Activated naive CD4-positive, alpha-beta T cell treated with anti-CD3 and anti-CD28 coated beads, Interleukin-2, amount 50 U/mL, for 16 hours (primary cell): ENCODE data around the gene LRMDA.

ENCODE experiments used
- DNase-seq: peaks from one replicate; pipeline ENCODE4 v3.0.0-alpha.2; 2020

Gene LRMDA

GRCh38 chr10:75649466-75649865 lies 218.0 kb downstream of the LRMDA start:
- no peak for DNase-seq

GRCh38 chr10:75650648-75651047 lies 219.2 kb downstream of the LRMDA start:
- no peak for DNase-seq

GRCh38 chr10:75651417-75651816 lies 220.0 kb downstream of the LRMDA start:
- no peak for DNase-seq

- no peak for DNase-seq
Observed at GRCh38 chr10:75652146-75652740, 220.8 kb downstream of the LRMDA start.

GRCh38 chr10:75653761-75654160 lies 222.3 kb downstream of the LRMDA start:
- no peak for DNase-seq

GRCh38 chr10:75654171-75654771 lies 222.8 kb downstream of the LRMDA start:
- DNase-seq: no peak

- DNase-seq: no peak
Observed at GRCh38 chr10:75654772-75655171, 223.3 kb downstream of the LRMDA start.

GRCh38 chr10:75655791-75656451 lies 224.5 kb downstream of the LRMDA start:
- no peak for DNase-seq

GRCh38 chr10:75657351-75657750 lies 225.9 kb downstream of the LRMDA start:
- DNase-seq: no peak

- DNase-seq: no peak
Observed at GRCh38 chr10:75658036-75658435, 226.6 kb downstream of the LRMDA start.

GRCh38 chr10:75658496-75658895 lies 227.1 kb downstream of the LRMDA start:
- DNase-seq: no peak

GRCh38 chr10:75658915-75659314 lies 227.5 kb downstream of the LRMDA start:
- no peak for DNase-seq

GRCh38 chr10:75660823-75661222 lies 229.4 kb downstream of the LRMDA start:
- no peak for DNase-seq

GRCh38 chr10:75662715-75663114 lies 231.3 kb downstream of the LRMDA start:
- DNase-seq: no peak

GRCh38 chr10:75663947-75664664 lies 232.7 kb downstream of the LRMDA start:
- DNase-seq: no peak

GRCh38 chr10:75664968-75665367 lies 233.5 kb downstream of the LRMDA start:
- DNase-seq: no peak

GRCh38 chr10:75665707-75666106 lies 234.3 kb downstream of the LRMDA start:
- no peak for DNase-seq

- no peak for DNase-seq
Observed at GRCh38 chr10:75672111-75672671, 240.8 kb downstream of the LRMDA start.

- no peak for DNase-seq
Observed at GRCh38 chr10:75672842-75673241, 241.4 kb downstream of the LRMDA start.

GRCh38 chr10:75677541-75677940 lies 246.1 kb downstream of the LRMDA start:
- DNase-seq: no peak

- no peak for DNase-seq
Observed at GRCh38 chr10:75678527-75678926, 247.1 kb downstream of the LRMDA start.

GRCh38 chr10:75679536-75679935 lies 248.1 kb downstream of the LRMDA start:
- no peak for DNase-seq

- no peak for DNase-seq
Observed at GRCh38 chr10:75681334-75681733, 249.9 kb downstream of the LRMDA start.
